ENCODE measurements around the gene ZNF160.
"Not testable (repeated sequence)": the region's sequence is repeated elsewhere in the genome, so short reads cannot be mapped to it uniquely, and the experiment has no call there.

Gene ZNF160

DNA sequence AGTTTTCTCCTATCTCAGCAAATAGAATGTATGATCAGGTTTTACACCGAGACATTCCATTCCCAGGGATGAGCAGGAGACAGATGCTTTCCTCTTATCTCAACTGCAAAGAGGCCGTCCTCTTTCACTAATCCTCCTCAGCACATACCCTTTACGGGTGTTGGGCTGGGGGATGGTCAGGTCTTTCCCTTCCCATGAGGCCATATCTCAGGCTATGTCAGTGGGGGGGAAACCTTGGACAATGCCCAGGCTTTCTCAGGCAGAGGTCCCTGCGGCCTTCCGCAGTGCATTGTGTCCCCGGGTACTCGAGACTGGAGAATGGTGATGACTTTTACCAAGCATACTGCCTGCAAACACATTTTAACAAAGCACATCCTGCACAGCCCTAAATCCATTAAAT lies 74.9 kb downstream of the ZNF160 start:
- peaks cover 31 to 37% of the 10 kb centered on the region in 2 donors for H3K9me3 ChIP-seq (ENCODE audit: control insufficient read depth in 1 of 2, low read length in 2 of 2)
- H3K27ac ChIP-seq (ENCODE audit: low read depth, low read length); H3K9ac ChIP-seq (ENCODE audit: low read depth in 1 of 2, low read length in 2 of 2); H3K36me3 ChIP-seq (ENCODE audit: control insufficient read depth in 1 of 2, insufficient read depth in 2 of 2, low read length in 2 of 2); H3K27me3 ChIP-seq (ENCODE audit: control insufficient read depth in 1 of 2, insufficient read depth in 2 of 2, low read length in 2 of 2); H3K4me3 ChIP-seq (ENCODE audit: low read depth in 1 of 2, low read length in 2 of 2); H3K4me1 ChIP-seq (ENCODE audit: control insufficient read depth in 1 of 2, insufficient read depth in 2 of 2, low read length in 2 of 2): not testable (repeated sequence)

DNA sequence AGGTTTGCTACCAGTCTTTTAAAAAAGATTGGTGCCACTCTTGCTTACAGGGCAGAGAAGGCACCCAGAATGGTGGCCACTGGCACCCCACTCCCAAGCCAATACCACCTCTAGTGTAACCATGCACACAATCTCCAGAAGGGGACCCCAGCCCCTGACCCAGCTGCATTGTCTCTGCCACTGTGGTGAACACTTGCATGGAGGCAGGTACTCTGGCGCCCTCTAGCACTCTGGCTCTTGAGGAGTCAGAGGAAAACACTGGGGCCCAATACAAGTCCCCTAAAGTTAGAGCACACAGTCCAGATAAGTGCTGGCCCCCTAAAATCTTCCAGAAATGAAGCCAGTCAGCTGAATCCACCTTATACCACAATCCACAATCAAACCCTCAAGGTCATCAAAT lies 83.5 kb downstream of the ZNF160 start:
- H3K9me3 ChIP-seq (ENCODE audit: control insufficient read depth in 1 of 2, low read length in 2 of 2) = peaks cover 24 to 33% of the 10 kb centered on the region in 2 donors
- H3K27me3 ChIP-seq (ENCODE audit: control insufficient read depth in 1 of 2, insufficient read depth in 2 of 2, low read length in 2 of 2) = no peaks in the 10 kb centered on the region
- no peak overlapping the region for H3K4me3 ChIP-seq (ENCODE audit: low read depth in 1 of 2, low read length in 2 of 2)
- no peak overlapping the region for H3K27ac ChIP-seq (ENCODE audit: low read depth, low read length)
- H3K36me3 ChIP-seq (ENCODE audit: control insufficient read depth in 1 of 2, insufficient read depth in 2 of 2, low read length in 2 of 2) = no peaks in the 10 kb centered on the region
- H3K9ac ChIP-seq (ENCODE audit: low read depth in 1 of 2, low read length in 2 of 2) = no peak overlapping the region
- no peaks in the 10 kb centered on the region for H3K4me1 ChIP-seq (ENCODE audit: control insufficient read depth in 1 of 2, insufficient read depth in 2 of 2, low read length in 2 of 2)
